ENCODE results near the gene RAF1.
"Not testable (repeated sequence)": the region's sequence is repeated elsewhere in the genome, so short reads cannot be mapped to it uniquely, and the experiment has no call there.

The RAF1 gene

GRCh38 chr3:12633108-12633507 lies 30.8 kb downstream of the RAF1 start:
- FAIRE-seq, result no peak

- no peak for FAIRE-seq
These were observed 31.4 kb downstream of the RAF1 start for GRCh38 chr3:12632523-12632922.

GRCh38 chr3:12630843-12631242 lies 33.1 kb downstream of the RAF1 start:
- FAIRE-seq, result not testable (repeated sequence)

DNA sequence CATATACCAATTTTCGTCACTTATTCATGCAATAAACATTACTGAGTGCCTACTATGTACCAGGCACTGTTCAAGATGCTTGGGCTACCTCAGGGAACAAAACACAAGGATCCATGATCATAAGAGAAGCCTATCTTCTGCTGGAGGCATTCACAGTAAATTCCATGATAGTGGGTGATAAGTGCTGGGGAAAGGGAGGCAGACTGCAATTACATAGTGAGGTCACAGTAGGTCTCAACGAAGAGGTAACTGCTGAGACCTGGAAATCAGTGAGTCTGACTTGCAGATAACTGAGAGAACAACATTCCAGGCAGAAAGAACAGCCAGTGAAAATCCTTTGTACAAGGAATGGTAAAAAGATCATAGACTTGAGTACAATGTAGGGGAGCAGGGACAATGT lies 33.6 kb downstream of the RAF1 start:
- no peak for FAIRE-seq

- FAIRE-seq, result no peak
These were observed 34.4 kb downstream of the RAF1 start for GRCh38 chr3:12629560-12629959.

DNA sequence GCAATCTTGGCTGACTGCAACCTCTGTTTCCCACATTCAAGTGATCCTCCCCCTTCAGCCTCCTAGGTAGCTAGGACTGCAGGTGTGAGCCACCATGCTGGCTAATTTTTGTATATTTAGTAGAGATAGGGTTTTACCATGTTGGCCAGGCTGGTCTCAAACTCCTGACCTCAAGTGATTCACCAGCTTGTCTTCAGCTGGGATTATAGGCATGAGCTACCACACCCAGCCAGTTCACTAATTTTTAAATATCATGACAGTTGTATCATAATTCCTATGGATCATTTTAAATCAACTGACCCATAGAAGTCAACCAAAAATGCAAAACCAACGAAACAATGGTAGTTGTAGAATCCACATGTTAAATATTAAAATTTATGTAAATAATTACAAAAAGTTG lies 35.1 kb downstream of the RAF1 start:
- no peak for FAIRE-seq

DNA sequence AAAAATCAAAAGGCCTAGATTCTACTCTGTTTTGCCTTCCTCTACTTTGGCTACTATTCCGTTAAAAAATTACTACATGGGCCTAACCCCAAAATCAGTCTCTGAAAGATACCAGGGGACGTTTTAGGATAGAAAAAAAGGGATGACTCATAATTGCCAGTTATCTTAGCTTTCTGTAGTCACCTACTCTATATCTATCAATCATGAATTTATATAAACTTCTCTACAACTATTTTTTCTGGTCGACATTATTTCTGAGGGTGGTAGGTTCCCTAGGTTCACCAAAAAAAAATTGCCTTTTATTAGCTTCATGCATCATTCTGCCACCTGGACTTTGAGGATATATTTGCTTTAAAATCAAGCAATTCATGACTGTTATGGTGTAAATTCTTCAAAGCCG lies 36.5 kb downstream of the RAF1 start:
- FAIRE-seq, result no peak

DNA sequence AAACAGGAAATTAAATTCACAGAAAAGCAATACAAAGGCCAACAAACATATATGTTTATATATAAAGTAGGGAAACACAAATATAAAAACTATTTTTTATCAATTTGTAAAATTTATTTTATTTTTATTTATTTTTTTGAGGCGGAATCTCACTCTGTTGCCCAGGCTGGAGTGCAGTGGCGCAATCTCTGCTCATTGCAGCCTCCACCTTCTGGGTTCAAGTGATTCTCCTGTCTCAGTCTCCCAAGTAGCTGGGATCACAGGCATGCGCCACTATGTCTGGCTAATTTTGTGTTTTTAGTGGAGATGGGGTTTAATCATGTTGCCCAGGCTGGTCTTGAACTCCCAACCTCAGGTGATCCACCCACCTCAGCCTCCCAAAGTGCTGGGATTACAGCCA lies 39.0 kb downstream of the RAF1 start:
- not testable (repeated sequence) for FAIRE-seq

- FAIRE-seq, result no peak
These were observed 39.9 kb downstream of the RAF1 start for GRCh38 chr3:12624056-12624455.

DNA sequence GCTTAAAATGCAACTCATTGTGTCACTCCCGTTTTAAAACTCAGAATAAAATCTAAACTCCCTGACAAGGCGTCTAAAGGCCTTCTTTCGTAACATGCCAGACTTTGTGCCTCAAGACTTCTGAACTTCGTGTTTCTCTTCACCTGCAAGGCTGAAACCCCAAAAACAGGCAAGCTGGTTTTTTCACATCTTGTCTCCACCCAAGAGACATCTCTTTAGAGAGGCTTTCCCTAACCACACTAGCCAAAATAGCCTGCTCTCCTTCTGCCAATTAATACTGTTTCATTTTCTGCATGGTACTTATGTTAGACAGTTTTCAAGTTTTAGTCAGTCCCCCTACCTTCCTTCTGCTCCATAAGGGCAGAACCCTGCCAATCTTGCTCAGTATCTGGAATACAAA lies 41.6 kb downstream of the RAF1 start:
- FAIRE-seq, result no peak

DNA sequence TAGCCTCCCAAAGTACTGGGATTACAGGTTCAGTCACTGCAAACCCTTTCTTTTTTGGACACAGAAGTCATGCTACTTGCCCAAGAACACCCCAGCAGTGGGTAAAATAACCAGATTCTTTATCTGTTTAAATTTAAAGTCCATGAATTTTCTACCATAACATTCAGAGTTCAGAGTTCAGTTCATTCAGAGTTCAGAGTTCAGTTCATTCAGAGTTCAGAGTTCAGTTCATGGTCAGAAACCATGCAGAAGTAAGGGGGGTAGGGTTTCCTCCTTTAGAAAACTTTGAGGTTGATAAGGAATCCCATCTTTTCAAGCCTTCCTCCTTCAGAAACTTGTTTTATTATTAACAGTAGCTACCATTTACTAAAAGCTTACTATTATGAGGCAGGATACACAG lies 43.2 kb downstream of the RAF1 start:
- no peak for FAIRE-seq

GRCh38 chr3:12620305-12620704 lies 43.6 kb downstream of the RAF1 start:
- no peak for FAIRE-seq

- FAIRE-seq, result no peak
These were observed 45.5 kb downstream of the RAF1 start for GRCh38 chr3:12618426-12618825.

- FAIRE-seq, result no peak
These were observed 48.7 kb downstream of the RAF1 start for GRCh38 chr3:12615266-12615665.

- FAIRE-seq, result no peak
These were observed 50.7 kb downstream of the RAF1 start for GRCh38 chr3:12613250-12613649.

- FAIRE-seq, result no peak
These were observed 51.2 kb downstream of the RAF1 start for GRCh38 chr3:12612514-12613226.

- no peak for FAIRE-seq
These were observed 52.8 kb downstream of the RAF1 start for GRCh38 chr3:12611117-12611516.

DNA sequence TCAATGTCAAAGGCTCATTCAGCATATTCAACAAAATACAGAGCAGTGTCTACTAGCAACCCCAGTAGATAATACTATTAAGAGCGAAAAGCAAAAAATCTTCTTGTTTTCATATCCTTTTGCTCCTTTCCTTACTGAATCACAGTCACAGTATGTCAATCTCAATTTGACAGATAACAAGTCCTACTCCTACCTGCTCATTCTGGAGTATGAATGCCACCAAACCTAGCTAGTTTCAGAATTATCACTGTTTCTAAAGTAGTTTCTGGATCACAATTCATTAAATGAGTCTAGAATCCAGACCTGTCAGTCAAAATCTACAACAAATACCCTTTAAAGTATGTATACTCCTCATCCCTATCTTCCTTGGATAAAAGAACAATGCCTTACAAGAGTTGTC lies 55.5 kb downstream of the RAF1 start:
- no peak for FAIRE-seq

DNA sequence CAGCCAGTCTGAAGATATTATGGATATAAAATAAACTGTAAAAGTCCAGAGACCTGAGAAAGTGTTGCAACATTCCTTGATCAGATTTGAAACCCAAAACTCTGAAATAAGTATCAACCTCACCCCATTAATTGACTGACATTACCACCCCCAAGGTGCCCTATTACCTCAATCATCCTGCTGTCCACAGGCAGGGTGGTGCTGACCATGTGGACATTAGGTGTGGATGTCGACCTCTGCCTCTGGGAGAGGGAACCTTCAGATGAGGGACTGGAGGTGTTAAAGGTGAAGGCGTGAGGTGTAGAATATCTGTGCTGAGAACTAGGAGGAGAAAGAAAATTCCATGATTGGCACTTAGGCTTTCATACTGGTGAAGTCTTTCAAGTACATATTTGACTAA lies 59.9 kb downstream of the RAF1 start:
- FAIRE-seq, result no peak

- no peak for FAIRE-seq
These were observed 62.8 kb downstream of the RAF1 start for GRCh38 chr3:12601072-12601471.

DNA sequence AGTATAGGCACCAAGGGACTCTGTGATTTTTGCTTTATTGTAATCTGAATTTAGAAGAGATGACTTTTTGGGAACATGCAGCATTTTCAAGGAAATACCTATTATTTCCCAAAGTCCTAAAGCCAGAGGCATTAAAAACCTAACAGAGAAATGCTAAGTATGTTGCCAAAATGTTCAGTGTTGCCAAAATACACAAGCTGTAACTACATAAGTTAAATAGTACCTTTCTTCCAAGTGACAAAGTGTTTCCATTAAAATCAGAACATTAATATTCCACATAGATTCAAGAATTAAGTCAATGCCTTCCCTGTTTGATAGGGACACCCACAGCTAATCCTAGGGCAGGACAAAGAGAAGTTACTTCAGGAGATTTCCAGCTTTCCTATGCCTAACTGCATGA lies 65.0 kb downstream of the RAF1 start:
- FAIRE-seq, result no peak

DNA sequence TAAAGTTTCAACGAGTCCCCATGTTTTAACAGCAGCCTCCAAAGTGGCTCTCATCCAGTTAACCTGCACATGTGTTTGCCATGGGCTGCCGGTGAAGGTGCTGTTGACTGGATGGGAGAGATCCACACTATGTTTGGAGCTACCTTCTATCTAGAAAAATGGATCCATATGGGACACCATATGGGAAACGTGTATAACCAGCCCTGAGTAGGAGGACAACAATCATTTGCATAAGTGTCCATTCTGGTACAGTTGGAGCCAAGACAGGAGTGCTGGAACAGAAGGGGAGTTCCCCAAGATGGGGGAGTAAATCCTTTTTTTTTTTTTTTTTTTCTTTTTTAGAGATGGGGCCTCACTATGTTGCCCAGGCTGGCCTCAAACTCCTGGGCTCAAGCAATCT lies 70.4 kb downstream of the RAF1 start:
- no peak for FAIRE-seq

- no peak for FAIRE-seq
These were observed 71.8 kb downstream of the RAF1 start for GRCh38 chr3:12591997-12592715.

GRCh38 chr3:12591456-12591855 lies 72.5 kb downstream of the RAF1 start:
- no peak for FAIRE-seq

GRCh38 chr3:12590096-12590495 lies 73.8 kb downstream of the RAF1 start:
- no peak for FAIRE-seq

Data from G401.6 (cell line).